NCI-H2227 treated with DMSO at 0.1 percent for 48 hours (cell line): ENCODE measurements around the gene SLC25A13.
A peak's percentile ranks its signal among the peaks of the same experiment; 100 is the strongest.

Experiments
- DNase-seq: peaks from one replicate; lab custom pipeline; 2025; lab: John Stamatoyannopoulos, UW

Gene SLC25A13

DNA sequence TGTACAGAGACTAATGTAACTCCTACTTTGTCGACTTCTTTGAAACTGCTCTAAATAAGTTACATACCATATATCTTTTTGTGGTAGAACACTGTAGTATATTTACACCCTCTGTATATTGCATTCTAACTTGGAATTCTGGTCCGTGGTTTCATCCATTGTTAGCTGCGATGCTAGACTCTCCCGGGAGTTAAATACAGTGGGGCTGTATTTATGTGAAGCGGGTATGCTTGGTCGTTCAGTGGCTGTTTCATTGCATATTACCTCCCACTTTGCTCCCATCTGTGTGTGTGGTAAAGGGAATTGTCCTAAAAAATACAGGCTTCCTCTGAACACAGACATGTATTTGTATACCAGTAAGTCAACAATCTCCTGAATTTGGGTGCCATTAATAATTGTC, 231.1 kb downstream of the SLC25A13 start:
- peak; percentile 73 for DNase-seq

DNA sequence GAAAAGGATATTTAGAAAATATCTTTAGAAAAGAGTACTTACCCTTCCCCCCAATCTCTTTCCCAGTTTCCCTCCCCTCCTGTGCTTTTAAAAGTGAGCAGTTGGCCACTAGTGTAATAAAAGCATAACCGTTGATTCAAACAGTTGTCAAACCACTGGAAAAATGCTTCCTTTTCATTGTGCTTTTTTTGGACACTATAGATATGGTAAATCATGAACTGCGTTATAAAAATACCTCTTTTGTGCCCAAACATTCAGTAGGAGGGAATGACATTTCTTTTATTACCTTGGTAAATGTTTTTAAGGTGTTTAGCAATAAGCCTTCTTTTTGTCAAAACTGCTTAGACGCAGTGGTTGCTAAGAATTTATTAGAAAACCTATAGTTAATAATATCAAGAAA, 232.4 kb downstream of the SLC25A13 start:
- DNase-seq: no peak

DNA sequence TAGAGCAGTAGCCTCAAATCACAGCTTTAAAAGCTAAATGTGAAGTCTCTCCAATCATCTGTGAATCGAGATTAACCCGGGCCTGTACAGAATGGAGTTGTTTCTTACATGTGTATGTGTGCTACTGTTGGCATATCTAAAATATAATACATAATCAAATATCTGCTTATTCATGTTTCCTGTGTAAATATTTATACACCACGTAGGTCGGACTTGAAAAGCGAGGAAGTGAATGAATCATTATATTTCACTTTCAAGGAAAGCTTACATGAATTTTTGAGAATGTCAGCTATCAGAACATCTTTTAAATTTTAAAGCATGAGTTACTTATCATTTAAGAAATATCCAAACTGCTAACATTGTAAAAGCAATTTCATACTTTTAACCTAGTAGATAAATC, 233.3 kb downstream of the SLC25A13 start:
- DNase-seq: no peak

DNA sequence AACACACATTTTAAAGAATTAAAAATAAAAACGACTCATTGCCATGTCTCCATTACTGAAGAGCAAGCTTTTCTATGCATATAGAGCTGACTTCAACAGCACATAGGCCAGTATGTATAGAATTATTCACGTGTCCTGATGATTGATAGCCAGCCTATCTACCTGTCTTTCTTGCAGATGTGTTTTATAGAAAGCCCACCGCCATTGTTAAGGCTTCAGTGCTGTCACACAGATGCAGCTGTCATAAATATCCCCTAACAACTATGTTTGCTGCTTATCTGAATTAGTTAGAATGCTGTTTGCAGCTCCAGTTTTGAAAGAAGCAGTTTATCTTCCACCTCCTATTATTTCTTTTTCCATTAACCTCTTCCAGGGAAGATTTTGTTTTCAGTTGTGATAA, 235.9 kb downstream of the SLC25A13 start:
- peak; percentile 13 for DNase-seq

DNA sequence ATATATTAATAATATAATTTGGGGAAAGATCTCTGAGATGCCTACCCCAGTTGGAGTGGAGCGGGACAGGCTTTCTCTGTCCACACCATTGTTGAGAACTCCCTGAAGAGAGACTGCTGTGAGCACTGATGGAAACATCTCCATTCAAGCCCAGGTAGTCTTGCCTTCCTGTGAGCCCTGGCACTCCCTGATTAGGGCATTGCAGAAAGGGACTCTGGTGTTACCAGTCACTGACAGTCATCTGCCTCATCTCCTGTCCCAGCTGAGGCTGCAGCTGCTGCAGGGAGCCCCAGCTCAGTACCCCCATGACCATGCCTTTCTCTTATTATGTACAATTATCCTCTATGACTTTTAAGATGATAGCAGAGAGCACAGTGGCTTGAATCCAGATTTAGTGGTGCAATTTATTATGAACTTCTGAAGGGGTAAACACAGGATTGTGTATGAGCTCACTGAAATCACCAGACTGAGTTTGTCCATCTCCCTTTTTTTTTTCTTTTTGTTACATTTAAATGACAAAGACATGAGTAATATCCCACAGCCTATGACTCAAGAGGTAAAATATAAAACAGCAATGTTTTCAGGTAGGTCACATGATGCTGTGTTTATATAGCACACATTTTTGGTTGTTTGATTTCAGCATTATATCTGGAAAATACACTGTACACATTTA, 236.9 kb downstream of the SLC25A13 start:
- DNase-seq: peak; percentile 70

DNA sequence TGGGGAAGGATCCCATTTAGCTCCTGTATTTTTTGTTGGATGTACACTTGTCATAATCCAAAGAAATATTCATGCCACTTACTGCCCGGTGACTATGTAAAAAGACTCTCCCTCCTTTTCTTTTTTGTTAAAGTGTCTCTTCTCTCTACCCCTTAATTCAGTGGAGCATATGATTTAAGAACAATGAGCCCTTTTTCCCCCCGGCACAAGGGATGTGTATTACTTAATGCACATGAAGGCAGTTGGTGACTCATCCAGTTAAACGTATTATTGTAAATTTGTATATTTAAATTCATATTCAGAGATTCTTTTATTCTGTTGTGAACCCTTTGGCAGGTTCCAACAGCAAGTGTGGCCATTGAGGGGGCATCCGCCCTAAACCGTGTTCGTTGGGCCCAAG, 241.9 kb downstream of the SLC25A13 start:
- DNase-seq: no peak

DNA sequence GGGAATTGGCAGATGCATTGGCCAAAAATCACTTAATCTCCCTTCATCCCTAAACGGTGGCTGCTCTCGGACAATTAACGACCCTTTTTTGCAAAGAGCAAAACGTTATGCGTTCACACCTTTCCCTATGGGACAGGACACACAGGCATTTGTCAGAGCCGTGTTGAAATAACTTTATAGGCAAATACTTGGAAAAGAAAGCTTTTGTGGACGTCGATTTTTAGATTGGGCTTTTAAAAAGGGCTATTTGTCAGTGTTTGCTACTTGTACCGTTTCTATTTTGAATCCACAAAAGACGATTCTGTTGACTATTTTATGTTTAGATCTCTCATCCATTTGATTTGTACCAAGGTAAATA, 245.6 kb downstream of the SLC25A13 start:
- peak; percentile 53 for DNase-seq

DNA sequence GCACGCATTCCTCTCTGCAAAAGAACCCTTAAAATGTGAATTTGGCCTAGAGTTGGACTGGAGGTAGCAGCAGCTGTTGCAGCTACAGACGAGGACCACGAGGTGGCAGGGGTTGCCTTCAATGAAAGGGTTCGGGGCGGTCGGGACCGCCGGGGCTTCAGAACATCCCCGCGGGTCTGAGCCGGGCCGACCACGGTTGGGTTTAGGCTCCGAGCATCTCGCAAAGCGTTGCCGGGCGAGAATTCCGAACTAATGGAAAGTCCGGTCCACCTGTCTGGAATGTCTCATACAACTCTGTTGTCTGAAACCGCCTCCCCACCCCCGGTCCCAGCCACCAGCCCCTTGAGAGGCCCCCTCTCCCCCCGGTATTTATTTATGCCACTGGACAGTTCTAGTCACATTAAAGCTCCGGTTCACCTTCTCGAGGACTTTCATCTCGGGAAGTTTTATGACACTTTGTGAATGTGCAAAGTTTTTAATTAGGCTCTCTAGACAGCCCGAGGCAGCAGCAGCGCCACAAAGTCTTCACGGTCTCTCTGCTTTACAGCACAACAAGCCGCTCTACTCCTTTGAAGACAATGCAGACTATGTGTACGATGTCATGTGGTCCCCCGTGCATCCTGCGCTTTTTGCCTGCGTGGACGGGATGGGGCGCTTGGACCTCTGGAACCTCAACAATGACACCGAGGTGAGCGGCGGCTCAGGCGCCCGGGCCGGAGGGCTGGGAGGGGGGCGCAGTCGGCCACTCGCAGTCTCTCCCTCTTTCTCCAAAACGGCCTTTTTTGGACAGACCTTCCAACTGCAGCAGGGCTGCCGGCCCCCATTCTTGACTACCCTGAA, 246.2 kb downstream of the SLC25A13 start:
- peak; percentile 79 for DNase-seq

DNA sequence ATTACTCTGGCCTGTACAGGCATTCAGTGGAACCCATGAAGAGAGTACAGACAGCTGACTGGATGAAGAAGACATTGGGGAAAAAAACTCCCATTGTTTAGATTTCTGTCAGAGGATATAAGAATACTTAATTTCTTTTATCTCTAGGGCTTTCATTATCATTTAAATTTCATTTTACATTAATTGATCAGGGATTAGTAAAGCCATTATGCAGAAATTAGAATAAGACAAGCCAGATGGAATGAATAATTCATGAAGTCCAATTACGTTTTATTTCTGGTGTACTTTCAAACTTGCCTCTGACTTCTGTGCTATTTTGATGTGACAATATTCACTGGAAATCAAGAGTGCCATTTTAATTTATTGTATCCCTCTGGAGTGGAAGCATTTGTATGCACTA, 247.0 kb downstream of the SLC25A13 start:
- DNase-seq: no peak
